HepG2 (cell line): ENCODE results near the gene CMIP. TPM values are rescaled to one million over a fixed set of nuclear protein-coding genes. Genes with fewer than 3 reads are reported as not detected.
A peak's percentile ranks its signal among the peaks of the same experiment; 100 is the strongest.

Experiments
- AHDC1 ChIP-seq: sonication (generic); formaldehyde crosslinking; IDR thresholded peaks from 2 replicates; pipeline ENCODE4 v1.5.1; 2020; ENCODE audit warnings: mild to moderate bottlenecking, missing genetic modification reagents, borderline replicate concordance
- ATF5 ChIP-seq: sonication (generic); formaldehyde crosslinking; IDR thresholded peaks from 2 replicates; pipeline ENCODE4 v1.4.0; 2020; ENCODE audit warnings: mild to moderate bottlenecking, low read depth, missing genetic modification reagents
- E2F5 ChIP-seq: sonication (generic); formaldehyde crosslinking; conservative IDR thresholded peaks from 2 replicates; pipeline ENCODE4 v1.4.0; 2020; ENCODE audit warnings: missing genetic modification reagents
- FLYWCH1 ChIP-seq: sonication (generic); formaldehyde crosslinking; IDR thresholded peaks from 2 replicates; pipeline ENCODE4 v1.8.1; 2023; ENCODE audit warnings: mild to moderate bottlenecking, missing genetic modification reagents
- KLF12 ChIP-seq: sonication (generic); formaldehyde crosslinking; IDR thresholded peaks from 2 replicates; pipeline ENCODE4 v1.4.0; 2020; ENCODE audit warnings: missing genetic modification reagents, borderline replicate concordance
- MTA3 ChIP-seq: sonication (generic); formaldehyde crosslinking; IDR thresholded peaks from 2 replicates; pipeline ENCODE4 v1.4.0; 2020; ENCODE audit warnings: missing genetic modification reagents
- ONECUT2 ChIP-seq: sonication (generic); formaldehyde crosslinking; IDR thresholded peaks from 2 replicates; pipeline ENCODE4 v1.4.0; 2020; ENCODE audit warnings: missing genetic modification reagents
- RARA ChIP-seq: IDR thresholded peaks from 2 replicates; pipeline ENCODE4 v1.6.1; 2016; ENCODE audit warnings: missing genetic modification reagents, missing compliant biosample characterization
- SAFB2 ChIP-seq: sonication (generic); formaldehyde crosslinking; IDR thresholded peaks from 2 replicates; pipeline ENCODE4 v1.5.1; 2020; ENCODE audit warnings: missing genetic modification reagents, low read depth, mild to moderate bottlenecking, borderline replicate concordance
- SNAPC4 ChIP-seq: sonication (generic); formaldehyde crosslinking; IDR thresholded peaks from 2 replicates; pipeline ENCODE4 v1.4.0; 2020; ENCODE audit warnings: mild to moderate bottlenecking, missing genetic modification reagents
- ZBTB2 ChIP-seq: sonication (generic); formaldehyde crosslinking; IDR thresholded peaks from 2 replicates; pipeline ENCODE4 v1.8.0; 2022; ENCODE audit warnings: low read depth, missing genetic modification reagents
- ZNF335 ChIP-seq: sonication (generic); formaldehyde crosslinking; IDR thresholded peaks from 2 replicates; pipeline ENCODE4 v1.4.0; 2020; ENCODE audit warnings: missing genetic modification reagents
- ZNF704 ChIP-seq: sonication (generic); formaldehyde crosslinking; IDR thresholded peaks from 2 replicates; pipeline ENCODE4 v1.8.1; 2023; ENCODE audit warnings: mild to moderate bottlenecking, inconsistent platforms, moderate library complexity, missing genetic modification reagents, borderline replicate concordance
- polyA plus RNA-seq, 8 experiments: library from polyadenylated mRNA; depleted of rRNA in 3 of 8; stranded (reverse) in 7 of 8; unstranded in 1 of 8; fragments of >200 nt; fragmentation: Illumina TruSeq in 4 of 8; extraction: Trizol in 4 of 8; gene quantifications; 2 replicates each; pipeline versions ENCODE4 v1.2.1 to v1.2.3, GENCODE V29; 2011 to 2016; ENCODE audit warnings: low read depth in 4 of 8, missing spikeins in 1 of 8, mixed read lengths in 1 of 8; ENCODE audit not compliant: insufficient read depth in 1 of 8
- total RNA-seq, 5 experiments: library from RNA; depleted of rRNA; stranded (reverse); fragments of >200 nt; fragmentation: Illumina TruSeq; extraction: Trizol; gene quantifications; 2 replicates each; pipeline ENCODE4 v1.2.3, GENCODE V29; 2016; ENCODE audit warnings: low read depth in 1 of 5

Gene CMIP
- total and polyA plus RNA-seq, 2 of the 13 experiments (the other 11 are each of a cell fraction or from before 2014, with no cell fraction given), result 10.9 to 18.1 TPM

- TF ChIP-seq SNAPC4 (no peak), KLF12 (CRISPR knock-in tag) (no peak), FLYWCH1 (CRISPR knock-in tag) (no peak), ATF5 (CRISPR knock-in tag) (no peak), ONECUT2 (CRISPR knock-in tag) (no peak), SAFB2 (no peak), RARA (peak; percentile 78), E2F5 (CRISPR knock-in tag) (no peak), ZNF335 (CRISPR knock-in tag) (no peak), ZBTB2 (CRISPR knock-in tag) (no peak), AHDC1 (CRISPR knock-in tag) (no peak), MTA3 (CRISPR knock-in tag) (no peak), ZNF704 (CRISPR knock-in tag) (no peak)
These were observed 189.2 kb downstream of the CMIP start (continued) for GRCh38 chr16:81633680-81634379.
